PC-3 (cell line): ENCODE data around the gene UPK3BL1. TPM values are rescaled to one million over a fixed set of nuclear protein-coding genes. Genes with fewer than 3 reads are reported as not detected.
"Not testable (repeated sequence)": the region's sequence is repeated elsewhere in the genome, so short reads cannot be mapped to it uniquely, and the experiment has no call there.

Experiments
- ATAC-seq: fragments of 200-7000 bp; cut with Tn5 transposase; 2 replicates; pipeline ENCODE4 v1.9.1; 2020; ENCODE audit warnings: mild to moderate bottlenecking, moderate library complexity
- BruUV-seq: library from RNA; stranded (reverse); fragments of 400-500 nt; replicated peaks from 2 replicates; lab custom pipeline; 2021; lab: Mats Ljungman, UMichigan
- CTCF ChIA-PET: fragments of 300-600 bp; sonication (Branson Sonifier 250); formaldehyde crosslinking; loops from one replicate; lab custom pipeline; 2022; ENCODE audit warnings: antibody characterized with exemption; lab: Charles Lee
- POLR2A ChIA-PET: fragments of 300-600 bp; sonication (Branson Sonifier 250); formaldehyde crosslinking; loops from one replicate; lab custom pipeline; 2022; ENCODE audit warnings: antibody characterized with exemption; ENCODE audit not compliant: unreplicated experiment; lab: Charles Lee
- DNase-seq: peaks from one replicate; pipeline ENCODE4 v3.0.0-alpha.2; 2015
- H2AFZ ChIP-seq: fragments of 300-600 bp; sonication (generic); 2 replicates; pipeline ENCODE4 v1.6.0; 2016; ENCODE audit warnings: antibody characterized with exemption, low read length
- H3F3A ChIP-seq: fragments of 300-600 bp; sonication (generic); one replicate; pipeline ENCODE4 v1.6.0; 2017; ENCODE audit warnings: antibody characterized with exemption, low read length, control low read depth, mild to moderate bottlenecking; ENCODE audit not compliant: unreplicated experiment
- H3K27ac ChIP-seq: fragments of 300-600 bp; sonication (generic); 2 replicates; pipeline ENCODE4 v1.5.1; 2016; ENCODE audit warnings: mild to moderate bottlenecking, low read length
- H3K27me3 ChIP-seq: fragments of 300-600 bp; sonication (generic); 2 replicates; pipeline ENCODE4 v1.6.1; 2016; ENCODE audit warnings: low read length, mixed read lengths
- H3K36me3 ChIP-seq: fragments of 300-600 bp; sonication (generic); 2 replicates; pipeline ENCODE4 v1.6.1; 2016; ENCODE audit warnings: low read depth, mixed run types, low read length, mixed read lengths
- H3K4me1 ChIP-seq: fragments of 300-600 bp; sonication (generic); 2 replicates; pipeline ENCODE4 v1.5.1; 2016; ENCODE audit warnings: low read length; ENCODE audit not compliant: insufficient read depth
- H3K4me2 ChIP-seq: fragments of 300-600 bp; sonication (generic); 2 replicates; pipeline ENCODE4 v1.6.0; 2016; ENCODE audit warnings: low read length
- H3K4me3 ChIP-seq: fragments of 300-600 bp; sonication (generic); 2 replicates; pipeline ENCODE4 v1.5.1; 2016; ENCODE audit warnings: mild to moderate bottlenecking, low read length, mixed read lengths
- H3K79me2 ChIP-seq: fragments of 300-600 bp; sonication (generic); 2 replicates; pipeline ENCODE4 v1.6.1; 2017; ENCODE audit warnings: low read length, mixed read lengths
- H3K9ac ChIP-seq: fragments of 300-600 bp; sonication (generic); 2 replicates; pipeline ENCODE4 v1.6.0; 2016; ENCODE audit warnings: mild to moderate bottlenecking, low read length
- H3K9me2 ChIP-seq: fragments of 300-600 bp; sonication (generic); replicated peaks from 2 replicates; pipeline ENCODE4 v1.6.1; 2016; ENCODE audit warnings: mixed run types, low read length, mixed read lengths
- H3K9me3 ChIP-seq: fragments of 300-600 bp; sonication (generic); 2 replicates; pipeline ENCODE4 v1.6.1; 2016; ENCODE audit warnings: low read length, mixed read lengths
- H4K20me1 ChIP-seq: fragments of 300-600 bp; sonication (generic); 2 replicates; pipeline ENCODE4 v1.6.1; 2016; ENCODE audit warnings: low read length, mixed read lengths
- intact Hi-C: fragments of 100-400 bp; cut with micrococcal nuclease; formaldehyde crosslinking; loops from 2 replicates; pipeline ENCODE4 v1.9.0; 2023
- total RNA-seq: library from RNA; depleted of rRNA; stranded (reverse); fragments of >200 nt; gene quantifications from 2 replicates; pipeline ENCODE4 v1.2.3, GENCODE V29; 2014

Gene UPK3BL1
- total RNA-seq, 1 experiment from 2014 or later, result 22.7 TPM

- ATAC-seq, H3K9me2 ChIP-seq, POLR2A ChIA-PET: not testable (repeated sequence)
Observed at GRCh38 chr7:102609734-102610133, 32.9 kb downstream of the UPK3BL1 start.

DNA sequence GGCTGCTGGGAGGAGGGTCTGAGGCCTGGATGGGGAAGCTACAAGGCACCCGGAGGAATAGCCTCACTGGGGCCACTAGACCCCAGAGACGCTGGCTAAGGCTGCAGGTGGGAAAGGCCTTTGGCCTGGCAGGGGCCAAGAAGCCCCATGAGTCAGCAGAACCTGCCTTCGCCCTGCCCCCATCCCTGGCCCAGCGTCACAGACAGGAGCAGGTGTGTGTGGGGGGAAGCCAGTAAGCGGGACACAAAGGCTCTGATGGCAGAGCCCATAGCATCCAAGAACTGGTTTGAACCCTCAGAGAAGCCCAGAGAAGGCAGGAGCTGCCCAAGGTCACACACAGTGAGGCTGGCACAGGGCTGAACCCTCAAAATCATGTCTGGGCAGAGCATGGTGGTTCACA lies 35.7 kb downstream of the UPK3BL1 start:
- H3K27ac ChIP-seq, H3K4me2 ChIP-seq, intact Hi-C loops, BruUV-seq, H3F3A ChIP-seq, DNase-seq, H3K79me2 ChIP-seq, CTCF ChIA-PET, H3K9me3 ChIP-seq, H4K20me1 ChIP-seq, H3K9me2 ChIP-seq, H3K36me3 ChIP-seq, H3K4me3 ChIP-seq, H2AFZ ChIP-seq, H3K4me1 ChIP-seq, H3K9ac ChIP-seq, H3K27me3 ChIP-seq, POLR2A ChIA-PET, ATAC-seq: not testable (repeated sequence)

More at GRCh38 chr7:102609734-102610133, 32.9 kb downstream of the UPK3BL1 start:
- H3K36me3 ChIP-seq, H3K79me2 ChIP-seq, H3K27me3 ChIP-seq, CTCF ChIA-PET, H4K20me1 ChIP-seq, H3K9me3 ChIP-seq, H3K4me3 ChIP-seq, H2AFZ ChIP-seq, BruUV-seq, H3K4me2 ChIP-seq, intact Hi-C loops, H3K9ac ChIP-seq, H3K4me1 ChIP-seq, H3K27ac ChIP-seq, DNase-seq, H3F3A ChIP-seq: not testable (repeated sequence)

- TSS peak; percentile 86 for BruUV-seq
- H3K4me1 ChIP-seq, H3K4me2 ChIP-seq, H3K9me3 ChIP-seq, POLR2A ChIA-PET, H3K27me3 ChIP-seq, H3K9me2 ChIP-seq, CTCF ChIA-PET, H4K20me1 ChIP-seq, H3K36me3 ChIP-seq, intact Hi-C loops, H3K79me2 ChIP-seq, H2AFZ ChIP-seq, H3K9ac ChIP-seq, H3K4me3 ChIP-seq, H3F3A ChIP-seq, DNase-seq, H3K27ac ChIP-seq: not testable (repeated sequence)
- ATAC-seq, result peak; percentile 94
Observed at GRCh38 chr7:102604431-102605145, 38.0 kb downstream of the UPK3BL1 start.

DNA sequence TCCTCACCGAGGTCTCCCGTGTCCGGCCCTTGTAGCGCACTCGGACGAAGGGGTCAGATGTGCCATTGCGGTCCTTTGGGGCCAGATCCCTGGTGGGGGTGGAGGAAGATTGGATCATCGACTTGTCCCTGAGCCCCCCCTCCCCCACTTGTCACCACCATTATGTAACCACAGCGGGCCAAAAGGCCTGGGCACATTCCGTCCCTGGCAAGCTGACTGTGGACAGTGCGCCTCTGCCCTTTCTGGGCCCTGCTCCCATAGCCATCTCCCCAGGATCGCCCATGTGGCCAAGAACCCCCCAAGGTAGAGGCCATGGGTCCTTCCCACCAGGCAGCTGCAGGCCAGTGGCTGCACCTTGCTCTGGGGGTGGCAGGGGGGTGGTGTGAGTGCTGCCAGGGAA lies 40.3 kb downstream of the UPK3BL1 start:
- H3K9me2 ChIP-seq, H3K4me2 ChIP-seq, H3K9me3 ChIP-seq, ATAC-seq, H2AFZ ChIP-seq, H3K27ac ChIP-seq, H3K9ac ChIP-seq, H3K27me3 ChIP-seq, intact Hi-C loops, POLR2A ChIA-PET, H3K79me2 ChIP-seq, H3K4me1 ChIP-seq, BruUV-seq, H3K4me3 ChIP-seq, H3K36me3 ChIP-seq, H3F3A ChIP-seq, DNase-seq, CTCF ChIA-PET, H4K20me1 ChIP-seq: not testable (repeated sequence)

DNA sequence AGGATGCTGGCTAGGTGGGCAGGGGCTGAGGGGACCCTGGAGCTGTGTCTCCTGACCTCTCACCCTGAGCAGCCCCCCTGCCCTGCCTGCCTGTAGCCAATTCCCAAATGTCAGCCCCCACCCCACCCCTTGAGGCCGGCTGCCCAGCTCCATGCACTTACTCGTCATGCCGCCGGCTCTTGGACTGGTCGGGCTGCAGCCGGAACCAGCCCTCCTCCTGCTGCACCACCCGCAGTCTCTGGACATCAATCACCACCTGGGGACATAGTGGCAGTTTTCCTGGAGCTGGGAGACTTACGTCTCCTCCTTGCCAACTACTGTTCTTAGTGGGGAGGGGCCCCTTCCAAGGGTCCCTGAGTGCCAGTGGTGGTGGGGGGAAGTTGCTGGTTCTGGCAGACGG lies 42.9 kb downstream of the UPK3BL1 start:
- DNase-seq, H3K9ac ChIP-seq, intact Hi-C loops, H4K20me1 ChIP-seq, H3F3A ChIP-seq, H3K27me3 ChIP-seq, H3K4me1 ChIP-seq, H3K9me2 ChIP-seq, POLR2A ChIA-PET, H3K27ac ChIP-seq, CTCF ChIA-PET, H3K4me2 ChIP-seq, H3K79me2 ChIP-seq, H2AFZ ChIP-seq, H3K4me3 ChIP-seq, ATAC-seq, BruUV-seq, H3K36me3 ChIP-seq, H3K9me3 ChIP-seq: not testable (repeated sequence)

- H3K4me1 ChIP-seq, BruUV-seq, H3K9me3 ChIP-seq, H3F3A ChIP-seq, H4K20me1 ChIP-seq, H3K27me3 ChIP-seq, H2AFZ ChIP-seq, DNase-seq, POLR2A ChIA-PET, intact Hi-C loops, H3K4me2 ChIP-seq, H3K9ac ChIP-seq, H3K9me2 ChIP-seq, H3K36me3 ChIP-seq, H3K4me3 ChIP-seq, CTCF ChIA-PET, H3K27ac ChIP-seq, H3K79me2 ChIP-seq, ATAC-seq: not testable (repeated sequence)
Observed at GRCh38 chr7:102596036-102596435, 46.6 kb downstream of the UPK3BL1 start.
